Measurements from ENCODE around the gene C5orf63.
A peak's percentile ranks its signal among the peaks of the same experiment; 100 is the strongest.
"Not testable (repeated sequence)": the region's sequence is repeated elsewhere in the genome, so short reads cannot be mapped to it uniquely, and the experiment has no call there.

C5orf63 gene

GRCh38 chr5:127072861-127073846 is at the start of gene C5orf63:
Gene C5orf63 (minus strand): TSS chr5:127073502. CDS start chr5:127058995, 14,507 bp downstream.
- DNase-seq: peak; percentile 87

- no peak for DNase-seq
Observed at GRCh38 chr5:127112347-127112864, 39.1 kb upstream of the C5orf63 start.

- DNase-seq: no peak
Observed at GRCh38 chr5:127111112-127111511, 37.8 kb upstream of the C5orf63 start.

- not testable (repeated sequence) for DNase-seq
Observed at GRCh38 chr5:127108624-127109260, 35.4 kb upstream of the C5orf63 start.

- no peak for DNase-seq
Observed at GRCh38 chr5:127101935-127102334, 28.6 kb upstream of the C5orf63 start.

GRCh38 chr5:127101533-127101932 is 28.2 kb upstream of the C5orf63 start:
- no peak for DNase-seq

- DNase-seq: no peak
Observed at GRCh38 chr5:127098241-127098640, 24.9 kb upstream of the C5orf63 start.

- no peak for DNase-seq
Observed at GRCh38 chr5:127097278-127097677, 24.0 kb upstream of the C5orf63 start.

GRCh38 chr5:127096328-127096993 is 23.2 kb upstream of the C5orf63 start:
- no peak for DNase-seq

GRCh38 chr5:127094161-127094814 is 21.0 kb upstream of the C5orf63 start:
- no peak for DNase-seq

- DNase-seq: no peak
Observed at GRCh38 chr5:127092690-127093089, 19.4 kb upstream of the C5orf63 start.

GRCh38 chr5:127089191-127089590 is 15.9 kb upstream of the C5orf63 start:
- no peak for DNase-seq

GRCh38 chr5:127088251-127088650 is 14.9 kb upstream of the C5orf63 start:
- no peak for DNase-seq

- DNase-seq: no peak
Observed at GRCh38 chr5:127086589-127086988, 13.3 kb upstream of the C5orf63 start.

GRCh38 chr5:127085796-127086195 is 12.5 kb upstream of the C5orf63 start:
- DNase-seq: no peak

GRCh38 chr5:127085371-127085770 is 12.1 kb upstream of the C5orf63 start:
- DNase-seq: no peak

GRCh38 chr5:127084656-127085055 is 11.4 kb upstream of the C5orf63 start:
- no peak for DNase-seq

GRCh38 chr5:127083711-127084110 is 10.4 kb upstream of the C5orf63 start:
- DNase-seq: no peak

GRCh38 chr5:127079994-127080491 is 6.7 kb upstream of the C5orf63 start:
- no peak for DNase-seq

GRCh38 chr5:127077366-127077765 is 4.1 kb upstream of the C5orf63 start:
- no peak for DNase-seq

- DNase-seq: no peak
Observed at GRCh38 chr5:127076315-127077129, 3.2 kb upstream of the C5orf63 start.

- DNase-seq: no peak
Observed at GRCh38 chr5:127074466-127074865, 1.2 kb upstream of the C5orf63 start.
